NCI-H345 treated with DMSO at 0.1 percent for 48 hours (cell line): ENCODE measurements around the gene ALDH1A1.

Experiments used
- DNase-seq: peaks from one replicate; lab custom pipeline; 2025; ENCODE audit not compliant: unreplicated experiment; lab: John Stamatoyannopoulos, UW

ALDH1A1 gene

GRCh38 chr9:72919246-72919945 is 33.5 kb downstream of the ALDH1A1 start:
- DNase-seq: no peak

GRCh38 chr9:72917892-72918509 is 34.9 kb downstream of the ALDH1A1 start:
- no peak for DNase-seq

- no peak for DNase-seq
These were observed 37.2 kb downstream of the ALDH1A1 start for GRCh38 chr9:72915659-72916058.

- DNase-seq: no peak
These were observed 38.1 kb downstream of the ALDH1A1 start for GRCh38 chr9:72914750-72915149.

GRCh38 chr9:72913382-72914009 is 39.4 kb downstream of the ALDH1A1 start:
- DNase-seq: no peak

- DNase-seq: no peak
These were observed 40.1 kb downstream of the ALDH1A1 start for GRCh38 chr9:72912476-72913381.

GRCh38 chr9:72911816-72912215 is 41.0 kb downstream of the ALDH1A1 start:
- no peak for DNase-seq

- no peak for DNase-seq
These were observed 41.5 kb downstream of the ALDH1A1 start for GRCh38 chr9:72911247-72911775.

- DNase-seq: no peak
These were observed 43.4 kb downstream of the ALDH1A1 start for GRCh38 chr9:72909428-72909827.

- DNase-seq: no peak
These were observed 45.4 kb downstream of the ALDH1A1 start for GRCh38 chr9:72907421-72907820.

GRCh38 chr9:72906810-72907209 is 46.0 kb downstream of the ALDH1A1 start:
- no peak for DNase-seq

- DNase-seq: no peak
These were observed 47.1 kb downstream of the ALDH1A1 start for GRCh38 chr9:72905514-72906480.

- no peak for DNase-seq
These were observed 48.4 kb downstream of the ALDH1A1 start for GRCh38 chr9:72904267-72905093.

- DNase-seq: no peak
These were observed 49.8 kb downstream of the ALDH1A1 start for GRCh38 chr9:72903103-72903502.

- DNase-seq: no peak
These were observed 50.6 kb downstream of the ALDH1A1 start for GRCh38 chr9:72902268-72902667.

GRCh38 chr9:72899734-72900477 is 52.9 kb downstream of the ALDH1A1 start:
- no peak for DNase-seq

- DNase-seq: no peak
These were observed 53.8 kb downstream of the ALDH1A1 start for GRCh38 chr9:72898784-72899733.
